ACC112 (cell line): ENCODE measurements around the gene ADAM17.
A peak's percentile ranks its signal among the peaks of the same experiment; 100 is the strongest.

Experiments
- H2AFZ ChIP-seq: fragments of 200-600 bp; sonication (generic); one replicate; pipeline ENCODE4 v1.6.0; 2017; ENCODE audit warnings: antibody characterized with exemption, low read length; ENCODE audit not compliant: unreplicated experiment
- H3K27ac ChIP-seq: fragments of 200-600 bp; sonication (generic); 2 replicates; pipeline ENCODE4 v1.5.1; 2014; ENCODE audit warnings: low read depth, mild to moderate bottlenecking, antibody characterized with exemption, low read length, moderate library complexity
- H3K27me3 ChIP-seq: fragments of 200-600 bp; sonication (generic); 2 replicates; pipeline ENCODE4 v1.6.1; 2014; ENCODE audit warnings: mild to moderate bottlenecking, antibody characterized with exemption, low read length, moderate library complexity, mixed read lengths; ENCODE audit not compliant: insufficient read depth
- H3K36me3 ChIP-seq: fragments of 200-600 bp; sonication (generic); 2 replicates; pipeline ENCODE4 v1.6.1; 2016; ENCODE audit warnings: mild to moderate bottlenecking, antibody characterized with exemption, low read length, moderate library complexity, mixed read lengths; ENCODE audit not compliant: insufficient read depth
- H3K4me1 ChIP-seq: fragments of 200-600 bp; sonication (generic); one replicate; pipeline ENCODE4 v1.6.1; 2016; ENCODE audit warnings: low read length, mixed read lengths; ENCODE audit not compliant: insufficient read depth, unreplicated experiment, control insufficient read depth
- H3K4me3 ChIP-seq: fragments of 200-600 bp; sonication (generic); 2 replicates; pipeline ENCODE4 v1.5.1; 2014; ENCODE audit warnings: mild to moderate bottlenecking, low read depth, low read length
- H3K79me2 ChIP-seq: fragments of 200-600 bp; sonication (generic); one replicate; pipeline ENCODE4 v1.6.0; 2016; ENCODE audit warnings: low read length; ENCODE audit not compliant: control insufficient read depth, unreplicated experiment, insufficient read depth

The ADAM17 gene

GRCh38 chr2:9545502-9545901 lies 10.1 kb downstream of the ADAM17 start:
- no peak overlapping the region for H3K4me3 ChIP-seq
- peaks cover 90% of the 10 kb centered on the region for H3K79me2 ChIP-seq
- H3K27ac ChIP-seq, result no peak overlapping the region
- H3K36me3 ChIP-seq, result no peaks in the 10 kb centered on the region
- no peaks in the 10 kb centered on the region for H3K27me3 ChIP-seq
- peaks cover 27% of the 10 kb centered on the region for H3K4me1 ChIP-seq
- no peak overlapping the region for H2AFZ ChIP-seq

- Histone ChIP-seq H2AFZ (no peak overlapping the region), H3K4me1 (peaks cover 39% of the 10 kb centered on the region), H3K36me3 (no peaks in the 10 kb centered on the region), H3K4me3 (no peak overlapping the region), H3K27ac (no peak overlapping the region), H3K27me3 (no peaks in the 10 kb centered on the region), H3K79me2 (peaks cover 76% of the 10 kb centered on the region)
Observed at GRCh38 chr2:9543557-9543956, 12.1 kb downstream of the ADAM17 start.

GRCh38 chr2:9539531-9539930 lies 16.1 kb downstream of the ADAM17 start:
- peak overlapping the region; percentile 70 for H3K4me3 ChIP-seq
- H3K27ac ChIP-seq, result peak overlapping the region; percentile 100
- H3K36me3 ChIP-seq, result peaks cover 5% of the 10 kb centered on the region
- H3K4me1 ChIP-seq, result peaks cover 32% of the 10 kb centered on the region
- peaks cover 55% of the 10 kb centered on the region for H3K79me2 ChIP-seq
- no peak overlapping the region for H2AFZ ChIP-seq
- no peaks in the 10 kb centered on the region for H3K27me3 ChIP-seq

- H3K4me1 ChIP-seq, result peaks cover 32% of the 10 kb centered on the region
- peaks cover 41% of the 10 kb centered on the region for H3K79me2 ChIP-seq
- H3K4me3 ChIP-seq, result peak overlapping the region; percentile 63
- peak overlapping the region; percentile 100 for H3K27ac ChIP-seq
- H3K36me3 ChIP-seq, result peaks cover 5% of the 10 kb centered on the region
- H3K27me3 ChIP-seq, result no peaks in the 10 kb centered on the region
- H2AFZ ChIP-seq, result no peak overlapping the region
Observed at GRCh38 chr2:9538000-9538507, 17.6 kb downstream of the ADAM17 start.

- H3K79me2 ChIP-seq, result peaks cover 31% of the 10 kb centered on the region
- peaks cover 32% of the 10 kb centered on the region for H3K4me1 ChIP-seq
Observed at GRCh38 chr2:9536504-9536903, 19.1 kb downstream of the ADAM17 start.

GRCh38 chr2:9535177-9535576 lies 20.5 kb downstream of the ADAM17 start:
- H3K4me1 ChIP-seq, result peaks cover 23% of the 10 kb centered on the region
- H3K79me2 ChIP-seq, result peaks cover 19% of the 10 kb centered on the region
- H2AFZ ChIP-seq, result no peak overlapping the region
- H3K36me3 ChIP-seq, result peaks cover 11% of the 10 kb centered on the region
- H3K4me3 ChIP-seq, result no peak overlapping the region
- no peaks in the 10 kb centered on the region for H3K27me3 ChIP-seq
- H3K27ac ChIP-seq, result no peak overlapping the region

More at GRCh38 chr2:9536504-9536903, 19.1 kb downstream of the ADAM17 start:
- Histone ChIP-seq H3K27ac (peak overlapping the region; percentile 100; the same call in 1 of the 2 replicates), H3K36me3 (peaks cover 5% of the 10 kb centered on the region), H3K4me3 (no peak overlapping the region), H3K27me3 (no peaks in the 10 kb centered on the region), H2AFZ (no peak overlapping the region)

- no peak overlapping the region for H2AFZ ChIP-seq
Observed at GRCh38 chr2:9533663-9534062, 22.0 kb downstream of the ADAM17 start.

GRCh38 chr2:9532421-9532820 lies 23.2 kb downstream of the ADAM17 start:
- no peak overlapping the region for H2AFZ ChIP-seq
- H3K4me1 ChIP-seq, result peaks cover 13% of the 10 kb centered on the region
- no peak overlapping the region for H3K4me3 ChIP-seq
- peaks cover 16% of the 10 kb centered on the region for H3K79me2 ChIP-seq
- no peak overlapping the region for H3K27ac ChIP-seq
- no peaks in the 10 kb centered on the region for H3K27me3 ChIP-seq
- peaks cover 16% of the 10 kb centered on the region for H3K36me3 ChIP-seq

More at GRCh38 chr2:9533663-9534062, 22.0 kb downstream of the ADAM17 start:
- Histone ChIP-seq H3K36me3 (peaks cover 16% of the 10 kb centered on the region), H3K27ac (no peak overlapping the region), H3K4me1 (peaks cover 12% of the 10 kb centered on the region), H3K79me2 (peaks cover 17% of the 10 kb centered on the region), H3K4me3 (no peak overlapping the region), H3K27me3 (no peaks in the 10 kb centered on the region)

- Histone ChIP-seq H2AFZ (no peak overlapping the region), H3K27me3 (no peaks in the 10 kb centered on the region), H3K79me2 (no peaks in the 10 kb centered on the region), H3K36me3 (peaks cover 19% of the 10 kb centered on the region), H3K4me3 (no peak overlapping the region), H3K27ac (no peak overlapping the region), H3K4me1 (peaks cover 7% of the 10 kb centered on the region)
Observed at GRCh38 chr2:9527995-9528787, 27.4 kb downstream of the ADAM17 start.

- H2AFZ ChIP-seq, result no peak overlapping the region
- peaks cover 22% of the 10 kb centered on the region for H3K36me3 ChIP-seq
- H3K4me1 ChIP-seq, result peaks cover 7% of the 10 kb centered on the region
- H3K4me3 ChIP-seq, result no peak overlapping the region
- no peaks in the 10 kb centered on the region for H3K79me2 ChIP-seq
- no peaks in the 10 kb centered on the region for H3K27me3 ChIP-seq
- no peak overlapping the region for H3K27ac ChIP-seq
Observed at GRCh38 chr2:9525266-9525665, 30.4 kb downstream of the ADAM17 start.

GRCh38 chr2:9524291-9524690 lies 31.3 kb downstream of the ADAM17 start:
- no peak overlapping the region for H3K4me3 ChIP-seq
- no peak overlapping the region for H3K27ac ChIP-seq
- H3K36me3 ChIP-seq, result peaks cover 25% of the 10 kb centered on the region; the same call in 1 of the 2 replicates
- H3K27me3 ChIP-seq, result no peaks in the 10 kb centered on the region
- no peaks in the 10 kb centered on the region for H3K79me2 ChIP-seq
- H2AFZ ChIP-seq, result no peak overlapping the region
- peaks cover 12% of the 10 kb centered on the region for H3K4me1 ChIP-seq
